ENCODE results near the gene SMYD3. TPM values are rescaled to one million over a fixed set of nuclear protein-coding genes. Genes with fewer than 3 reads are reported as not detected.

SMYD3 gene
- total and polyA plus RNA-seq, 10 donors: 12.5 to 33.1 (median 21.0) TPM

GRCh38 chr1:245960171-245960570 lies 546.9 kb downstream of the SMYD3 start:
- no peaks in the 10 kb centered on the region for H3K27me3 ChIP-seq (replicated peaks in 1 of 7)
- H3K4me1 ChIP-seq: peaks cover 0 to 18% (median 4%) of the 10 kb centered on the region in 6 donors
- WGBS, 5 donors: 64 to 91% (median 89%) methylated on average over 4 of the region's 4 CpGs
- no peak overlapping the region for H3K27ac ChIP-seq
- no peaks in the 10 kb centered on the region for H3K9me3 ChIP-seq
- no peaks in the 10 kb centered on the region for H3K36me3 ChIP-seq
- TF ChIP-seq CTCF (IDR thresholded peaks at IDR 0.05 in 8 of 11, conservative IDR thresholded peaks at IDR 0.05 in 3 of 11): no peak
- TF ChIP-seq POLR2AphosphoS5 (IDR thresholded peaks at IDR 0.05): no peak
- TF ChIP-seq POLR2A (IDR thresholded peaks at IDR 0.05): no peak
- no peak overlapping the region for H3K4me3 ChIP-seq
- no peak for DNase-seq
- intact Hi-C loops (cut with DNase I; ENCODE audit: low total_unique reads): no loop called here

GRCh38 chr1:245958016-245958415 lies 549.1 kb downstream of the SMYD3 start:
- H3K9me3 ChIP-seq: no peaks in the 10 kb centered on the region
- intact Hi-C loops (cut with DNase I; ENCODE audit: low total_unique reads): no loop called here
- no peaks in the 10 kb centered on the region for H3K27me3 ChIP-seq (replicated peaks in 1 of 7)
- H3K4me1 ChIP-seq: peaks cover 6 to 40% (median 17%) of the 10 kb centered on the region in 6 donors
- no peak for DNase-seq
- no peak for TF ChIP-seq POLR2A (IDR thresholded peaks at IDR 0.05)
- TF ChIP-seq CTCF (IDR thresholded peaks at IDR 0.05 in 8 of 11, conservative IDR thresholded peaks at IDR 0.05 in 3 of 11): no peak
- no peak for TF ChIP-seq POLR2AphosphoS5 (IDR thresholded peaks at IDR 0.05)
- no peak overlapping the region for H3K4me3 ChIP-seq
- no peaks in the 10 kb centered on the region for H3K36me3 ChIP-seq
- no peak overlapping the region for H3K27ac ChIP-seq
- 60 to 94% (median 94%) methylated on average over 6 of the region's 6 CpGs for WGBS, 5 donors

GRCh38 chr1:245957427-245957826 lies 549.7 kb downstream of the SMYD3 start:
- H3K36me3 ChIP-seq: no peaks in the 10 kb centered on the region
- TF ChIP-seq POLR2A (IDR thresholded peaks at IDR 0.05): no peak
- no peak for TF ChIP-seq CTCF (IDR thresholded peaks at IDR 0.05 in 8 of 11, conservative IDR thresholded peaks at IDR 0.05 in 3 of 11)
- TF ChIP-seq POLR2AphosphoS5 (IDR thresholded peaks at IDR 0.05): no peak
- WGBS, 5 donors: 61 to 86% (median 80%) methylated on average over 7 of the region's 7 CpGs
- no peaks in the 10 kb centered on the region for H3K9me3 ChIP-seq
- H3K27me3 ChIP-seq (replicated peaks in 1 of 7): no peaks in the 10 kb centered on the region
- intact Hi-C loops (cut with DNase I; ENCODE audit: low total_unique reads): no loop called here
- peaks cover 6 to 44% (median 18%) of the 10 kb centered on the region in 6 donors for H3K4me1 ChIP-seq
- no peak overlapping the region for H3K27ac ChIP-seq
- H3K4me3 ChIP-seq: no peak overlapping the region
- DNase-seq: no peak

GRCh38 chr1:245956225-245956624 lies 550.9 kb downstream of the SMYD3 start:
- TF ChIP-seq POLR2A (IDR thresholded peaks at IDR 0.05) (no peak), POLR2AphosphoS5 (IDR thresholded peaks at IDR 0.05) (peak in 1 of 3 donors; percentile 21)
- WGBS, 5 donors: 26 to 55% (median 40%) methylated on average over 4 of the region's 4 CpGs
- Histone ChIP-seq H3K4me1 (peaks cover 6 to 44% (median 18%) of the 10 kb centered on the region in 6 donors), H3K27me3 (replicated peaks in 1 of 7) (no peaks in the 10 kb centered on the region), H3K27ac (peak overlapping the region in 7 of 8 donors; percentile 13 to 71 (median 46)), H3K36me3 (no peaks in the 10 kb centered on the region), H3K4me3 (no peak overlapping the region), H3K9me3 (no peaks in the 10 kb centered on the region)
- intact Hi-C loops (cut with DNase I; ENCODE audit: low total_unique reads): no loop called here
- peak; percentile 79 for DNase-seq

All from spleen (tissue), 11 donors.